ENCODE results near the gene ZNF587B. TPM values are rescaled to one million over a fixed set of nuclear protein-coding genes. Genes with fewer than 3 reads are reported as not detected.
"Not testable (repeated sequence)": the region's sequence is repeated elsewhere in the genome, so short reads cannot be mapped to it uniquely, and the experiment has no call there.

ZNF587B gene
- total RNA-seq, 1 donor, result 25.5 TPM

DNA sequence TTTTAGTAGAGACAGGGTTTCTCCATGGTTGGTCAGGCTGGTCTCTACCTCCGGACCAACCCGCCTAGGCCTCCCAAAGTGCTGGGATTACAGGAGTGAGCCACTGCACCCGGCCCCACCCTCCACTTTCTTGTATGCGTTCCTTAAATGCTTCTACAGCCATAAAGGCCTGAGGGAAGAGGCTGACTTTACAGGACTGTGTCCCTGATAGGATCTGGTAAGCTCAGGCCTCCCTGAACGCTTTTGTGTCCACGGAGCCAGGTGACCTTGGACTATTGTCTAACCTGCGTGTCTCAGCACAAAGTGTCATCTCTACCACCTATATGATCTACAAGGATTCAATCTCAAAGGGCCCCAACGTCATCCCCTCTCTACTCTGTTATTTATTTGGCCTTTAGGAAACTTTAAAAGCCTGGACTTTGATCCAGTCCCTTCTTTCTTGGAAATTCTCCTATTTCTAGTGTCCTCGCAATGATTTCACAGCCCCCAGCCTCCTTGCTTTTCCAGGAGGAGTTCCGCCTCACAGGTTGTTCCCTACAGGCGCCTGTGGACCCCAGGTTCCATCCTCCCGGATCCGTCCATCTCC is 16.1 kb upstream of the ZNF587B start:
- Histone ChIP-seq H3K9me3 (ENCODE audit: low read depth, low read length) (no peaks in the 10 kb centered on the region), H3K4me3 (ENCODE audit: low read length) (peak overlapping the region; percentile 59), H3K4me1 (ENCODE audit: insufficient read depth, low read length) (peaks cover 39% of the 10 kb centered on the region), H3K27me3 (ENCODE audit: insufficient read depth, low read length) (no peaks in the 10 kb centered on the region)

DNA sequence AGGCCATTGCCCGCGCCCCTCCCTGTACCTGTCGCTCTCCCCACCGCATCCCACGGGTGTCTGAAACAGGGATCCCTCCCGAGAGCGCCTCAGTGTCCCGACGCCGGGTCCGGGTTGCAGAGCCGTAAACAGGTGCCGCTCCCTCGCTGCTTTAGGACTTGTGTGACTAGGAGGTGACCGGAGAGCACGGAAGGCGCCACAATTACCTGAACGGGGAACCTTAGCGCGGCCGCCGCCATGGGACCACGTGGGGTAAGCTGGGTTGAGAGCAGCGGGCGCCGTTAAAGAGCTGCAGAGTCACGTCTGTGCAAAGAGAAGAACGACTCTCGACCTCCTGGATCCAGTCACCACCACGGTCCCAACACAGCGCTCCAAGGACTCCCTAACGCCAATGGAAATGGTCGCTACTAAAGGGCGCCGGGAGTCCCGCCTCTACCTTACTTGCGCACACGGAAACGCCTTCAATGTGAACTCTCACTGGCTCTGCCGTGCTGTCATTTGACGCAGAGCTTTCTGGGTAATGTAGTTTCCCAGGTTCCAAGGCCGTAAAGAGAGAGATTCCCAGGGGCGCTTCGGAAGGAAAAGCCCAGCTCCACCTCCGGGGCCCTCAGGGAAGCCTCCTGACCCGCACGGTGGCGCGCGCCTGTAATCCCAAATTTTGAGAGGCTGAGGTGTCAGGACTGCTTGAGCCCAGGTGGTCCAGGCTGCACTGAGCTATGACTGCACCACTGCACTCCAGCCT is 15.4 kb upstream of the ZNF587B start, which contains the start of gene ZNF552:
ZNF552 (minus strand) TSS at position 409 of the 742 bp plus-strand sequence; CDS start at position 239, 170 bp downstream.
- Histone ChIP-seq H3K27me3 (ENCODE audit: insufficient read depth, low read length) (no peaks in the 10 kb centered on the region), H3K4me1 (ENCODE audit: insufficient read depth, low read length) (peaks cover 39% of the 10 kb centered on the region), H3K9me3 (ENCODE audit: low read depth, low read length) (no peaks in the 10 kb centered on the region), H3K4me3 (ENCODE audit: low read length) (peak within 1 kb of the TSS; percentile 59)

DNA sequence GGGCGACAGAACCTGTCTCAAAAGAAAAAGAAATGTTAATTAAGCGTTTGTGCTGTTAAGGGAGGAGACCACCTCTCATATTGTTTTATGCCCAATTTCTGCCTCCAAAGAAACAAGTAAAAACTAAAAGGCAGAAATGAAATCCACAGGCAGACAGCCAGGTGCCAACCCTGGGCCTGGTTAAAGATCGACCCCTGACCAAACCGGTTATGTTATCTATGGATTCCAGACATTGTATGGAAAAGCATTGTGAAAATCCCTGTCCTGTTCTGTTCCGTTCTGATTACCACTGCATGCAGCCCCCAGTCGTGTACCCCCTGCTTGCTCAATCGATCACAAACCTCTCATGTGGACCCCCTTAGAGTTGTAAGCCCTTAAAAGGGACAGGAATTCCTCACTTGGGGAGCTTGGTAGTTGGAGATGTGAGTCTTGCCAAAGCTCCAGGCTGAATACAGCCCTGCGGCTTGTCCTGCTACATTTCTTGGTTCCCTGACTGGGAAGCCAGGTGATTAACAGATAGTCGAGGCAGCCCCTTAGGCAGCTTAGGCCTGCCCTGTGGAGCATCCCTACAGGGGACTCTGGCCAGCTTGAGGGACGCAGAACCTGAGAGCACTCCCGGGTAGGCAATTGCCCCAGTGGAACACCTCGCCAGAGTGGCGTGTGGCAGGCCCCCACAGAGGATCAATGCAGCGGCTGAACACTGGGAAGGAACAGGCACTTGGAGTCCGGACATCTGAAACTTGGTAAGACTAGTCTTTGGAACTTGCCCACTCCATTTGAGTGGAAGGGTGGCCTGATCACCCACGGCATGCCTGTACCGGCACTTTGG is 14.6 kb upstream of the ZNF587B start:
- Histone ChIP-seq H3K9me3 (ENCODE audit: low read depth, low read length) (no peaks in the 10 kb centered on the region), H3K4me1 (ENCODE audit: insufficient read depth, low read length) (peaks cover 44% of the 10 kb centered on the region), H3K4me3 (ENCODE audit: low read length) (peak overlapping the region; percentile 59), H3K27me3 (ENCODE audit: insufficient read depth, low read length) (no peaks in the 10 kb centered on the region)

DNA sequence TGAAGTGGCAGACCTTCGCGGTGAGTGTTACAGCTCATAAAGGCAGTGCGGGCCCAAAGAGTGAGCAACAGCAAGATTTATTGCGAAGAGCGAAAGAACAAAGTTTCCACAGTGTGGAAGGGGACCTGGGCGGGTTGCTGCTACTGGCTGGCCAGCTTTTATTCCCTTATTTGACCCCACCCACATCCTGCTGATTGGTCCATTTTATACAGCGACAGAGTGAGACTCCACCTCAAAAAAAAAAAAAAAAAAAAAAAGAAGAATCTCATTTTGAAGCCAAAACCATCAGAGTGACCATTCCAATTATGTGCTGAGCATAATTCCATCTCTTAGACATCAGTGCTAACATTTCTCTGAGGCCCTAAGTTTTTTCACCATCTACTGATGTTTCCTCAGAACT is 13.4 kb upstream of the ZNF587B start:
- no peak overlapping the region for H3K4me3 ChIP-seq (ENCODE audit: low read length)
- H3K4me1 ChIP-seq (ENCODE audit: insufficient read depth, low read length), result peaks cover 50% of the 10 kb centered on the region
- H3K27me3 ChIP-seq (ENCODE audit: insufficient read depth, low read length), result no peaks in the 10 kb centered on the region
- H3K9me3 ChIP-seq (ENCODE audit: low read depth, low read length), result no peaks in the 10 kb centered on the region

DNA sequence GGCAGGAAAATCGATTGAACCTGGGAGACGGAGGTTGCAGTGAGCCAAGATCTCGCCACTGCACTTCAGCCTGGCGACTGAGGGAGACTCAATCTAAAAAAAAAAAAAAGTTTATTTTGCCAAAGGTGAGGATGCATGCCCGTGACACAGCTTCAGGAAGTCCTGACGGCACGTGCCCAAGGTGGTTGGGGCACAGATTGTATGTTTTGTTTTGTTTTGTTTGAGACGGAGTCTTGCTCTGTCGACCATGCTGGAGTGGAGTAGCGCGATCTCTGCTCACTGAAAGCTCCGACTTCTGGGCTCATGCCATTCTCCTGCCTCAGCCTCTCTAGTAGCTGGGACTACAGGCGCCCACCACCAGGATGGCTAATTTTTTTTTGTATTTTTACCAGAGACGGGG is 12.1 kb upstream of the ZNF587B start:
- Histone ChIP-seq H3K9me3 (ENCODE audit: low read depth, low read length) (no peaks in the 10 kb centered on the region), H3K4me3 (ENCODE audit: low read length) (no peak overlapping the region), H3K27me3 (ENCODE audit: insufficient read depth, low read length) (no peaks in the 10 kb centered on the region), H3K4me1 (ENCODE audit: insufficient read depth, low read length) (peaks cover 38% of the 10 kb centered on the region)

DNA sequence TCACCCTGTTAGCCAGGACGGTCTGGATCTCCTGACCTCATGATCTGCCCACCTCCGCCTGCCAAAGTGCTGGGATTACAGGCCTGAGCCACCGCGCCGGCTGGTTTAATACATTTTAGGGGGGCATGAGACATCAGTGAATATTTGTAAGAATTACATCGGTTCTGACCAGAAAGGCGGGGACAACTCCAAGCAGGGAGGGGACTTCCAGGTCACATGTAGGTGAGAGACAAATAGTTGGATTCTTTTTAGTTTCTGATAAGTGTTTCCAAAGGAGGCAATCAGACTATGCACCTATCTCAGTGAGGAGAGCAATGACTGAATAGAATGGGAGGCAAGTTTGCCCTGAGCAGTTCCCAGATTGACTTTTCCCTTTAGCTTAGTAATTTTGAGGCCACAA is 11.7 kb upstream of the ZNF587B start:
- Histone ChIP-seq H3K4me1 (ENCODE audit: insufficient read depth, low read length) (peaks cover 34% of the 10 kb centered on the region), H3K27me3 (ENCODE audit: insufficient read depth, low read length) (no peaks in the 10 kb centered on the region), H3K9me3 (ENCODE audit: low read depth, low read length) (no peaks in the 10 kb centered on the region), H3K4me3 (ENCODE audit: low read length) (no peak overlapping the region)

DNA sequence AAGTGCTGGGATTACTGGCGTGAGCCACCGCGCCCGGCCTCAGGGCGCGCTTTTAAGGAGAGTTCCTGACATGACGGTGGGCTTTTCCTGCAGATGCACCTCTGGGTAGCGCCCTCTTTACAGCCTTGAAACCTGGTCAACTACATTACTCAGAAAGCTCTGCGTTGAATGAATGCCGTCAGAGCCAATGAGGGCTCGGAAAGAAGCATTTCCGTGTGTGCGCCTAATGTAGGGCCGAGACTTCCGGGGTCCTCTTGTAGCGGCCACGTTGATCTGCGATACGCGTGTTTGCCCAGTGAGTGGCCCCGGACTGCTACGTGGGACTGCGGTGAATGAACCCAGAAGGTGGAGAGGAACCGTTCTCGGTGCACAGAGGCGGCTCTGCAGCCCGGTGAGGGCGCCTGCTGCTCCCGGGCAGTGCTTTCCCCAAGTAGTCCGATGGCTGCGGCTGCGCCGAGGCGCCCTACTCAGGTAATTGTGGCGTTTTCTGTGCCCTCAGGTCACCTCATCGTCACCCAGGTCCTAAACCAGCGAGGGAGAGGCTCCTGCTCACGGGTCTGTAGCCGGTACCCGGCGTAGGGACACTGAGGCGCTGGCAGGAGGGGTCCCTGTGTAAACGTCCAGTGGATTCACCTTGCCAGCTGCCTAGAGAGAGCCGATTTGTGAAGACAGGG is 10.5 kb upstream of the ZNF587B start:
- Histone ChIP-seq H3K4me3 (ENCODE audit: low read length) (peak overlapping the region; percentile 71), H3K9me3 (ENCODE audit: low read depth, low read length) (no peaks in the 10 kb centered on the region), H3K27me3 (ENCODE audit: insufficient read depth, low read length) (no peaks in the 10 kb centered on the region)

DNA sequence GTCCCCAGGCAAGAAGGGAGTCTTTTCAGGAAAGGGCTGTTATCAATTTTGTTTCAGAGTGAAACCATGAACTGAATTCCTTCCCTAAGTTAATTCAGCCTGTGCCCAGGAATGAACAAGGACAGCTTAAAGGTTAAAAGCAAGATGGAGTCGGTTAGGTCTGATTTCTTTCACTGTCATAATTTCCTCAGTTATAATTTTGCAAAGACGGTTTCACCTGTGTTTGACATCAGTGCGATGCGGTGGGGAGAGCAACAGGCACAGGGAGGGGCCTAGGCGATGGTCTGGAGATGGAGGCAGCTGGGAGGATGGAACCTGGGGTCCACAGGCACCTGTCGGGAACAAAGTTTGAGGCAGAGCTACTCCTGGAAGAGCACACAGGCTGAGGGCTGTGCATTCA is 9.5 kb upstream of the ZNF587B start:
- Histone ChIP-seq H3K4me3 (ENCODE audit: low read length) (no peak overlapping the region), H3K9me3 (ENCODE audit: low read depth, low read length) (no peaks in the 10 kb centered on the region), H3K27me3 (ENCODE audit: insufficient read depth, low read length) (no peaks in the 10 kb centered on the region), H3K4me1 (ENCODE audit: insufficient read depth, low read length) (peaks cover 17% of the 10 kb centered on the region)

More for the DNA sequence above, 10.5 kb upstream of the ZNF587B start:
- peaks cover 24% of the 10 kb centered on the region for H3K4me1 ChIP-seq (ENCODE audit: insufficient read depth, low read length)

DNA sequence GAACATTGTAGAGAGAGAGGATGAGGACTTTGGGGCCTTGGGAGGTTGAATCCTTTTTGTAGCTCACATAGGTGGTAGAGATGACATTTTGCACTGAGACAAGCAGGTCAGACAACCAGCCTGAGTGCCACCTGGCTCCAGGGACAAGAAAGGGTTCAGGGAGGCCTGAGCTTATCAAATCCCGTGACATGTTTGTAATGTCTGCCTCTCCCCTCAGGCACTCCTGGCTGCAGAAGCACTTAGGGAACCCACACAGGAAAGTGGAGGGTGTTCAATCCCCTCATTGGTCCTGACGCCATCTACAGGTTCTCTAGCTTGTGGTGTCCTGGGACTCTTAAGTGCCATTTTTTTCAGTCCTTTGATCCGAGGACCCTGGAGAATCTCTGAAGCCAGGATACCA is 9.0 kb upstream of the ZNF587B start:
- not testable (repeated sequence) for H3K4me3 ChIP-seq (ENCODE audit: low read length); H3K9me3 ChIP-seq (ENCODE audit: low read depth, low read length); H3K27me3 ChIP-seq (ENCODE audit: insufficient read depth, low read length)
- peaks cover 16% of the 10 kb centered on the region for H3K4me1 ChIP-seq (ENCODE audit: insufficient read depth, low read length)

DNA sequence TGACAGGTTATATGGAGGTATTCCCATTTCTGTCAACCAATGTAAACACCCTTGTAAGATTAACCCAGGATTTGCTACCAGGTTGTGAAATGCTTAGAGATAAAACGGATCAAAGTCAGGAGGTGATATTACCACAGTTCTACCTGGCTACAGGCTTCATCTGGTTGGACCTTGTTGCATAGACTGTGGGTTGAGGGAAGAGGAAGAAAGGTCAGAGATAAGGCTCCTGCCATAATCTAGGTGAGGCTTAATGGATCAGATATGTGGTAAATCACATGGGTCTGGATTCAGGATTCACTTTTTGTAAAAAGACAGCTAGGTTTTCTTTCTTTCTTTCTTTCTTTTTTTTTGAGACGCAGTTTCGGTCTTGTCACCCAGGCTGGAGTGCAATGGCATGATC is 8.6 kb upstream of the ZNF587B start:
- H3K4me3 ChIP-seq (ENCODE audit: low read length); H3K27me3 ChIP-seq (ENCODE audit: insufficient read depth, low read length); H3K9me3 ChIP-seq (ENCODE audit: low read depth, low read length): not testable (repeated sequence)
- H3K4me1 ChIP-seq (ENCODE audit: insufficient read depth, low read length), result peaks cover 16% of the 10 kb centered on the region

DNA sequence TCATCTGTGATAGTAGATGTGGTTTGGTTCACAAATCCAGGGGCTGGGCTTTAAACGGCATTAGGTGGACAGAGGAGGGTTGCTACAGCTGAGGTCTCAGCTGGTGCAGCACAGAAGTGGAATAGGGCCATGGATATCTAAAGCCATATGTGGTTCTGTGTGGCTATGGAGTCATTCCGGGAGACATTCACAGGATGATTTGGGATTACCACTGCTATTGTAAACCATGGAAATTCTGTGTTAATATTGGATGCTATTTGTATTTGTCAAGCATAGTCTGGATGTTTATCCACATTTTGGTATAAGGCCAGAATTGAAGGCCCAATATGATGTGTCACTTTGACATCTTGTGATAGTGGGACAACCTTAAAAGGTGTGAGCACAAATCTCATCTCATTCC is 6.9 kb upstream of the ZNF587B start:
- not testable (repeated sequence) for H3K4me3 ChIP-seq (ENCODE audit: low read length); H3K9me3 ChIP-seq (ENCODE audit: low read depth, low read length); H3K27me3 ChIP-seq (ENCODE audit: insufficient read depth, low read length)
- H3K4me1 ChIP-seq (ENCODE audit: insufficient read depth, low read length), result peaks cover 16% of the 10 kb centered on the region

DNA sequence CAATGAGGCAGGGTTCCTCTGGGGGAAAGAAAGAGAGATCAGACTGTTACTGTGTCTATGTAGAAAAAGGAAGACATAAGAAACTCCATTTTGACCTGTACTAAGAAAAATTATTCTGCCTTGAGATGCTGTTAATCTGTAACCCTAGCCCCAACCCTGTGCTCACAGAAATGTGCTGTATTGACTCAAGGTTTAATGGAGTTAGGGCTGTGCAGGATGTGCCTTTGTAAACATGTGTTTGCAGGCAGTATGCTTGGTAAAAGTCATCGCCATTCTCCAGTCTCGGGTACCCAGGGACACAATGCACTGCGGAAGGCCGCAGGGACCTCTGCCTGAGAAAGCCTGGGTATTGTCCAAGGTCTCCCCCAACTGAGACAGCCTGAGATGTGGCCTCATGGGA is 6.5 kb upstream of the ZNF587B start:
- H3K9me3 ChIP-seq (ENCODE audit: low read depth, low read length); H3K27me3 ChIP-seq (ENCODE audit: insufficient read depth, low read length); H3K4me3 ChIP-seq (ENCODE audit: low read length): not testable (repeated sequence)
- peaks cover 14% of the 10 kb centered on the region for H3K4me1 ChIP-seq (ENCODE audit: insufficient read depth, low read length)

DNA sequence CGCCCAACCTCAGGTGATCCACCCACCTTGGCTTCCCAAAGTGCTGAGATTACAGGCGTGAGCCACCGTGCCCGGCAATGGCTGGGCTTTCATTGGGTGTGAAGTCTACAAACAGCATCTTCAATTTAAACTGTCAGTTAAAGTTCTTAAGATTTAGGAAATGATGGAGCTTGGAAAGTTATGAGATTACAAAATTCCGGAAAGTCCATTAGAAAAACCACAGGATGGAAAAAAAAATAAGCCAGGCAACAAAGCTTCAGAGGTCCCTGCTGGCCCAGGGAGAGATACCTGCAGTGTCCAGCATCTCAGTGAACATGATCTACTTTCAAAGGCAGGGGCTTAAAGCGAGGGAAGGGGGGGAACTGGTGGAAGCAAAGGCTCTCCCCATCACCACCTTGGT is 4.6 kb upstream of the ZNF587B start:
- Histone ChIP-seq H3K4me3 (ENCODE audit: low read length) (no peak overlapping the region), H3K9me3 (ENCODE audit: low read depth, low read length) (no peaks in the 10 kb centered on the region), H3K27me3 (ENCODE audit: insufficient read depth, low read length) (no peaks in the 10 kb centered on the region), H3K4me1 (ENCODE audit: insufficient read depth, low read length) (peaks cover 5% of the 10 kb centered on the region)

DNA sequence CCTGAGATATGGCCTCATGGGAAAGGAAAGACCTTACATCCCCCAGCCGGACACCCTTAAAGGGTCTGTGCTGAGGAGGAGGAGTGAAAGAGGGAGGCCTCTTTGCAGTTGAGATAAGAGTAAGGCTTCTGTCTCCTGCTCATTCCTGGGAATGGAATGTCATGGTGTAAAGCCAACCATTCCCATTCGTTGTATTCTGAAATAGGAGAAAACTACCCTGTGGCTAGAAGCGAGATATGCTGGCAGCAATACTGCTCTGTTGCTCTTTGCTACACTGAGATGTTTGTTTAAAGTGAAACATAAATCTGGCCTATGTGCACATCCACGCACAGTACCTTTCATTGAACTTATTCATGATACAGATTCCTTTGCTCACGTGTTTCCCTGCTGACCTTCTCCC is 783 bp upstream of the ZNF587B start:
- Histone ChIP-seq H3K27me3 (ENCODE audit: insufficient read depth, low read length) (no peaks in the 10 kb centered on the region), H3K4me3 (ENCODE audit: low read length) (no peak overlapping the region), H3K4me1 (ENCODE audit: insufficient read depth, low read length) (no peaks in the 10 kb centered on the region), H3K9me3 (ENCODE audit: low read depth, low read length) (no peaks in the 10 kb centered on the region)

DNA sequence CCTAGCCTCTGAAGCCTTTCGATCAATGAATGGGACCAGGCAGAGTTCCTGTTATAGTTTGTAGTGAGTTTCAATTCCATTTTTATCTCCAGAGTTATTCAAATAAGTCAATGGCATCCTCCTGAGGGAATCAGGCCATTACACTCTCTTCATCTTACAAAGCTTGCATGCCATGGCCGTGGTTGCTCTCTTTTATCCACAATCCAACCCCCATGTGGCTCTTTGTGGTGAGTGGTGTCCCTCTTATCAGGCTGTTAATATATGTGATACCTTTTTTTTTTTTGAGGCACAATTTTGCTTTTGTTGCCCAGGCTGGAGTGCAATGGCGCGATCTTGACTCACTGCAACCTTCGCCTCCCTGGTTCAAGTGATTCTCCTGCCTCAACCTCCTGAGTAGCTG is 6.9 kb downstream of the ZNF587B start:
- H3K27me3 ChIP-seq (ENCODE audit: insufficient read depth, low read length), result not testable (repeated sequence)

More for the DNA sequence above, 6.9 kb downstream of the ZNF587B start:
- H3K4me3 ChIP-seq (ENCODE audit: low read length); H3K9me3 ChIP-seq (ENCODE audit: low read depth, low read length); H3K4me1 ChIP-seq (ENCODE audit: insufficient read depth, low read length): not testable (repeated sequence)

Data from mononuclear cell (primary cell).